Mesendoderm (in vitro differentiated cells): Measurements from ENCODE around the gene PLAC8L1.
"Not testable (repeated sequence)": the region's sequence is repeated elsewhere in the genome, so short reads cannot be mapped to it uniquely, and the experiment has no call there.

ENCODE experiments used
- DNase-seq: peaks from one replicate; pipeline ENCODE4 v3.0.0; 2013
- H2AK5ac ChIP-seq: 2 replicates; pipeline ENCODE4 v1.6.1; 2013; ENCODE audit warnings: low read length, inconsistent platforms
- H2BK120ac ChIP-seq: 2 replicates; pipeline ENCODE4 v1.6.1; 2013; ENCODE audit warnings: low read depth, mild to moderate bottlenecking, low read length, moderate library complexity, mixed read lengths
- H2BK15ac ChIP-seq: replicated peaks from 2 replicates; pipeline ENCODE4 v1.6.1; 2013; ENCODE audit warnings: low read depth, mild to moderate bottlenecking, moderate library complexity
- H2BK5ac ChIP-seq: 2 replicates; pipeline ENCODE4 v1.6.1; 2013; ENCODE audit warnings: low read length, inconsistent platforms
- H3K18ac ChIP-seq: 2 replicates; pipeline ENCODE4 v1.6.1; 2013; ENCODE audit warnings: mild to moderate bottlenecking, low read length, mixed read lengths
- H3K23ac ChIP-seq: one replicate; pipeline ENCODE4 v1.6.1; 2013; ENCODE audit warnings: low read length
- H3K27ac ChIP-seq: 2 replicates; pipeline ENCODE4 v1.5.1; 2013; ENCODE audit warnings: low read depth, mild to moderate bottlenecking, inconsistent platforms, low read length, moderate library complexity
- H3K27me3 ChIP-seq: 2 replicates; pipeline ENCODE4 v1.6.1; 2013; ENCODE audit warnings: low read length, control low read depth, mild to moderate bottlenecking, inconsistent platforms; ENCODE audit not compliant: insufficient read depth, poor library complexity
- H3K36me3 ChIP-seq: 2 replicates; pipeline ENCODE4 v1.6.1; 2013; ENCODE audit warnings: low read length, inconsistent platforms; ENCODE audit not compliant: control insufficient read depth, insufficient read depth
- H3K4ac ChIP-seq: one replicate; pipeline ENCODE4 v1.6.1; 2013; ENCODE audit warnings: low read depth, mild to moderate bottlenecking, low read length, moderate library complexity
- H3K4me1 ChIP-seq: 2 replicates; pipeline ENCODE4 v1.6.1; 2013; ENCODE audit warnings: low read depth, low read length, inconsistent platforms; ENCODE audit not compliant: control insufficient read depth
- H3K4me2 ChIP-seq: 2 replicates; pipeline ENCODE4 v1.6.1; 2013; ENCODE audit warnings: low read length
- H3K4me3 ChIP-seq: 2 replicates; pipeline ENCODE4 v1.5.1; 2013; ENCODE audit warnings: mild to moderate bottlenecking, low read length
- H3K56ac ChIP-seq: one replicate; pipeline ENCODE4 v1.6.1; 2013; ENCODE audit warnings: low read length
- H3K79me1 ChIP-seq: 2 replicates; pipeline ENCODE4 v1.6.1; 2013; ENCODE audit warnings: low read length, inconsistent platforms
- H3K79me2 ChIP-seq: 2 replicates; pipeline ENCODE4 v1.6.1; 2013; ENCODE audit warnings: mild to moderate bottlenecking, low read length; ENCODE audit not compliant: control insufficient read depth, insufficient read depth
- H3K9ac ChIP-seq: 2 replicates; pipeline ENCODE4 v1.6.1; 2013; ENCODE audit warnings: low read length, inconsistent platforms
- H4K5ac ChIP-seq: one replicate; pipeline ENCODE4 v1.6.1; 2013; ENCODE audit warnings: low read length
- H4K8ac ChIP-seq: one replicate; pipeline ENCODE4 v1.6.1; 2013; ENCODE audit warnings: low read depth, mild to moderate bottlenecking, control low read depth, low read length, moderate library complexity
- WGBS: extraction: QIAGEN DNeasy Blood & Tissue Kit; methylation state at CpG from one replicate; pipeline ENCODE4 v1.1.7; 2013; ENCODE audit warnings: low lambda C conversion rate, missing lambda C conversion rate; ENCODE audit not compliant: insufficient coverage; ENCODE audit errors: extremely low coverage; 5-methylcytosine and 5-hydroxymethylcytosine counted together

The PLAC8L1 gene

DNA sequence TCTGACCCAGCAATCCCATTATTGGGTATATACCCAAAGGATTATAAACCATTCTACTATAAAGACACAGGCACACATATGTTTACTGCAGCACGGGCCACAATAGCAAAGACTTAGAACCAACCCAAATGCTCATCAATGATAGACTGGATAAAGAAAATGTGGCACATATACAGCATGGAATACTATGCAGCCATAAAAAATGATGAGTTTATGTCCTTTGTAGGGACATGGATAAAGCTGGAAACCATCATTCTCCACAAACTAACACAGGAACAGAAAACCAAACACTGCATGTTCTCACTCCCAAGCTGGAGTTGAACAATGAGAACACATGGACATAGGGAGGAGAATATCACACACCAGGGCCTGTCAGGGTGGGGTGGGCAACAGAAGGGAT, 16.1 kb upstream of the PLAC8L1 start:
- H4K8ac ChIP-seq, H3K27ac ChIP-seq, DNase-seq, H4K5ac ChIP-seq, H3K23ac ChIP-seq, H3K4ac ChIP-seq, H2BK120ac ChIP-seq, H3K27me3 ChIP-seq, H3K79me1 ChIP-seq, H2BK5ac ChIP-seq, H3K56ac ChIP-seq, H3K4me2 ChIP-seq, H3K9ac ChIP-seq, H3K18ac ChIP-seq, H3K79me2 ChIP-seq, H2BK15ac ChIP-seq, H3K4me1 ChIP-seq, H2AK5ac ChIP-seq, H3K4me3 ChIP-seq: not testable (repeated sequence)
- H3K36me3 ChIP-seq: peaks cover 12% of the 10 kb centered on the region
- WGBS: no CpG with 5 or more reads among the region's 1 CpG

GRCh38 chr5:146118322-146118721, 12.9 kb upstream of the PLAC8L1 start:
- peaks cover 12% of the 10 kb centered on the region for H3K36me3 ChIP-seq

DNA sequence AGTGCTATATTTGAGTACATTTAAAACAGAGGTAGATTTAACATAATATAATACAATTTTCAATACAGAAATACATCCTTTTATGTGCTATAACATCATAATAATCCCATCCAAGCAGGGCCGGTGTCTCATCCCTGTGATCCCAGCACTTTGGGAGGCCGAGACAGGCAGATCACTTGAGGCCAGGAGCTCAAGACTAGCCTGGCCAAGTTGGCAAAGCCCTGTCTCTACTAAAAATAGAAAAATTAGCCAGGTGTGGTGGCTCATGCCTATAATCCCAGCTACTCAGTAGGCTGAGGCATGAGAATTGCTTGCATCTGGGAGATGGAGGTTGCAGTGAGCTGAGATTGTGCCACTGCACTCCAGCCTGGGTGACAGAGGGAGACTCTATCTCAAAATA, 11.8 kb upstream of the PLAC8L1 start:
- not testable (repeated sequence) for H3K18ac ChIP-seq, H3K9ac ChIP-seq, H3K79me2 ChIP-seq, H3K23ac ChIP-seq, H3K4me2 ChIP-seq, H3K79me1 ChIP-seq, H3K27ac ChIP-seq, H2BK120ac ChIP-seq, H4K8ac ChIP-seq, H4K5ac ChIP-seq, H2BK5ac ChIP-seq, H2AK5ac ChIP-seq, H3K4me3 ChIP-seq, H3K4ac ChIP-seq, DNase-seq, H2BK15ac ChIP-seq, H3K56ac ChIP-seq, H3K27me3 ChIP-seq, H3K4me1 ChIP-seq
- WGBS: no CpG with 5 or more reads among the region's 2 CpGs
- H3K36me3 ChIP-seq: peaks cover 13% of the 10 kb centered on the region

More at GRCh38 chr5:146118322-146118721, 12.9 kb upstream of the PLAC8L1 start:
- no peak overlapping the region for H3K4me2 ChIP-seq
- no peaks in the 10 kb centered on the region for H3K4me1 ChIP-seq
- no peak overlapping the region for H3K4me3 ChIP-seq
- H3K9ac ChIP-seq: no peak overlapping the region
- no peak overlapping the region for H3K56ac ChIP-seq
- no peak overlapping the region for H2AK5ac ChIP-seq
- H3K18ac ChIP-seq: no peak overlapping the region
- no peak overlapping the region for H2BK15ac ChIP-seq
- no peaks in the 10 kb centered on the region for H3K27me3 ChIP-seq
- no peaks in the 10 kb centered on the region for H3K79me1 ChIP-seq
- no peak overlapping the region for H4K5ac ChIP-seq
- H3K4ac ChIP-seq: no peak overlapping the region
- no peak overlapping the region for H3K23ac ChIP-seq
- H2BK5ac ChIP-seq: no peak overlapping the region
- H4K8ac ChIP-seq: no peak overlapping the region
- H3K79me2 ChIP-seq: no peaks in the 10 kb centered on the region
- H3K27ac ChIP-seq: no peak overlapping the region
- no peak overlapping the region for H2BK120ac ChIP-seq
- no peak for DNase-seq

GRCh38 chr5:146116361-146116760, 11.0 kb upstream of the PLAC8L1 start:
- no peak overlapping the region for H2BK5ac ChIP-seq
- no peak overlapping the region for H3K4me2 ChIP-seq
- peaks cover 11% of the 10 kb centered on the region for H3K36me3 ChIP-seq
- no peak overlapping the region for H2BK15ac ChIP-seq
- H3K4me3 ChIP-seq: no peak overlapping the region
- H3K27ac ChIP-seq: no peak overlapping the region
- H3K27me3 ChIP-seq: no peaks in the 10 kb centered on the region
- no peak overlapping the region for H2BK120ac ChIP-seq
- no peaks in the 10 kb centered on the region for H3K79me2 ChIP-seq
- H3K4me1 ChIP-seq: no peaks in the 10 kb centered on the region
- H3K18ac ChIP-seq: no peak overlapping the region
- H2AK5ac ChIP-seq: no peak overlapping the region
- H4K8ac ChIP-seq: no peak overlapping the region
- H3K23ac ChIP-seq: no peak overlapping the region
- H3K4ac ChIP-seq: no peak overlapping the region
- no peak overlapping the region for H4K5ac ChIP-seq
- no peaks in the 10 kb centered on the region for H3K79me1 ChIP-seq
- no peak overlapping the region for H3K9ac ChIP-seq
- no CpG with 5 or more reads among the region's 2 CpGs for WGBS
- H3K56ac ChIP-seq: no peak overlapping the region
- no peak for DNase-seq

DNA sequence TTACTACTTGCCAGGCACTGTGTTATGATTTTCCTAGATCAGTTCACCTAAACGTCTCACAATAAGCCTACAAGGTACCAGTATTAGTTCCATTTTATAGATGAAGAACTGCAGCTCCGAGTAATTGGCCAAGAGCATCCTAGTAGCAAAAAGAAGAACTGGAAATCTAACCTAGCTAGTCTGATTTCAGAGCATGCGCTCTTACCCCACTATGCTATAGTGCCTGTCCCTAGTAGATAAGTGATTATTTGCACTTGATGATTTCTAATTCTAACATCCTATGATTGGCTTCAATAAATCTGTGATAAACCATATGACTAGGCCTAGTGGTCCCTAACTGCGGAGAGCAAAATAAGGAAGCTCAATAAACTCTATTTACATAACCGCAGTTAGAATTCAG, 7.1 kb upstream of the PLAC8L1 start:
- Histone ChIP-seq H3K79me1 (no peaks in the 10 kb centered on the region), H3K4ac (no peak overlapping the region), H2BK5ac (no peak overlapping the region), H2BK120ac (no peak overlapping the region), H3K23ac (no peak overlapping the region), H2BK15ac (no peak overlapping the region), H3K4me3 (no peak overlapping the region), H3K36me3 (peaks cover 4% of the 10 kb centered on the region), H4K5ac (no peak overlapping the region), H4K8ac (no peak overlapping the region), H3K4me1 (no peaks in the 10 kb centered on the region), H3K27me3 (no peaks in the 10 kb centered on the region), H3K27ac (no peak overlapping the region), H3K79me2 (no peaks in the 10 kb centered on the region), H3K4me2 (no peak overlapping the region), H3K56ac (no peak overlapping the region), H3K9ac (no peak overlapping the region), H3K18ac (no peak overlapping the region), H2AK5ac (no peak overlapping the region)
- no peak for DNase-seq
- no CpG with 5 or more reads among the region's 5 CpGs for WGBS

GRCh38 chr5:146111409-146111808, 6.0 kb upstream of the PLAC8L1 start:
- Histone ChIP-seq H3K56ac (no peak overlapping the region), H3K23ac (no peak overlapping the region), H3K27me3 (no peaks in the 10 kb centered on the region), H4K8ac (no peak overlapping the region), H3K27ac (no peak overlapping the region), H3K79me2 (no peaks in the 10 kb centered on the region), H3K4me2 (no peak overlapping the region), H3K4ac (no peak overlapping the region), H2BK15ac (no peak overlapping the region), H3K36me3 (peaks cover 4% of the 10 kb centered on the region), H2BK120ac (no peak overlapping the region), H3K9ac (no peak overlapping the region), H2AK5ac (no peak overlapping the region), H3K79me1 (no peaks in the 10 kb centered on the region), H3K4me3 (no peak overlapping the region), H3K4me1 (no peaks in the 10 kb centered on the region), H2BK5ac (no peak overlapping the region), H3K18ac (no peak overlapping the region), H4K5ac (no peak overlapping the region)
- DNase-seq: no peak
- WGBS: no CpG with 5 or more reads among the region's 1 CpG
